ENCODE data around the gene PTPRT. TPM values are rescaled to one million over a fixed set of nuclear protein-coding genes. Genes with fewer than 3 reads are reported as not detected.

The PTPRT gene
- polyA plus RNA-seq, 1 of the 3 experiments (the other 2 are of a cell fraction): not detected

- Histone ChIP-seq H2AFZ (ENCODE audit: low read depth) (no peak overlapping the region), H3K4me3 (ENCODE audit: low read depth in 2 of 2, low read length in 1 of 2) (no peak overlapping the region), H3K79me2 (ENCODE audit: insufficient read depth) (no peaks in the 10 kb centered on the region), H3F3A (replicated peaks; ENCODE audit: insufficient read depth) (no peaks in the 10 kb centered on the region), H3K9ac (no peak overlapping the region), H4K20me1 (ENCODE audit: insufficient read depth) (no peaks in the 10 kb centered on the region), H3K36me3 (replicated peaks in 1 of 2; ENCODE audit: control insufficient read depth in 1 of 2, insufficient read depth in 2 of 2, low read length in 1 of 2) (no peaks in the 10 kb centered on the region), H3K27me3 (ENCODE audit: insufficient read depth) (no peaks in the 10 kb centered on the region), H3K4me2 (no peak overlapping the region), H3K9me3 (no peaks in the 10 kb centered on the region), H3K9me2 (no peaks in the 10 kb centered on the region), H3K4me1 (ENCODE audit: control insufficient read depth in 1 of 2, insufficient read depth in 2 of 2, low read depth in 1 of 2, low read length in 1 of 2) (no peaks in the 10 kb centered on the region), H3K27ac (ENCODE audit: low read depth in 2 of 2, low read length in 1 of 2) (no peak overlapping the region)
- no peak for DNase-seq
- no peak for TF ChIP-seq RXRA (IDR thresholded peaks at IDR 0.05; ENCODE audit: borderline replicate concordance, low read depth)
- TF ChIP-seq GABPA (IDR thresholded peaks at IDR 0.05; ENCODE audit: low read depth): no peak
- no peak for TF ChIP-seq MAX (IDR thresholded peaks at IDR 0.05; ENCODE audit: low read depth)
- TF ChIP-seq REST (IDR thresholded peaks at IDR 0.05; ENCODE audit: low read depth, low read length): no peak
- TF ChIP-seq FOXM1 (IDR thresholded peaks at IDR 0.05; ENCODE audit: low read depth): no peak
- no peak for TF ChIP-seq CTCF (IDR thresholded peaks at IDR 0.05)
- TF ChIP-seq ELF1 (IDR thresholded peaks at IDR 0.05): no peak
- no peak for TF ChIP-seq EP300 (IDR thresholded peaks at IDR 0.05; ENCODE audit: borderline replicate concordance in 1 of 2, low read depth in 1 of 2, low read length in 1 of 2)
- no peak for TF ChIP-seq FOXJ3 (CRISPR knock-in tag; IDR thresholded peaks at IDR 0.05)
- no peak for TF ChIP-seq NRF1 (IDR thresholded peaks at IDR 0.05; ENCODE audit: low read depth, low read length)
- TF ChIP-seq YY1 (IDR thresholded peaks at IDR 0.05; ENCODE audit: low read depth): no peak
- no peak for TF ChIP-seq MEF2A (IDR thresholded peaks at IDR 0.05; ENCODE audit: borderline replicate concordance, low read depth)
- no peak for TF ChIP-seq GATA2 (CRISPR knock-in tag; IDR thresholded peaks at IDR 0.05)
- TF ChIP-seq POLR2AphosphoS5 (IDR thresholded peaks at IDR 0.05; ENCODE audit: low read depth, low read length): no peak
- no peak for TF ChIP-seq JUND (IDR thresholded peaks at IDR 0.05)
- TF ChIP-seq FOSL2 (IDR thresholded peaks at IDR 0.05; ENCODE audit: borderline replicate concordance, low read depth): no peak
- TF ChIP-seq TCF12 (IDR thresholded peaks at IDR 0.05): no peak
- TF ChIP-seq, protein P1, sequence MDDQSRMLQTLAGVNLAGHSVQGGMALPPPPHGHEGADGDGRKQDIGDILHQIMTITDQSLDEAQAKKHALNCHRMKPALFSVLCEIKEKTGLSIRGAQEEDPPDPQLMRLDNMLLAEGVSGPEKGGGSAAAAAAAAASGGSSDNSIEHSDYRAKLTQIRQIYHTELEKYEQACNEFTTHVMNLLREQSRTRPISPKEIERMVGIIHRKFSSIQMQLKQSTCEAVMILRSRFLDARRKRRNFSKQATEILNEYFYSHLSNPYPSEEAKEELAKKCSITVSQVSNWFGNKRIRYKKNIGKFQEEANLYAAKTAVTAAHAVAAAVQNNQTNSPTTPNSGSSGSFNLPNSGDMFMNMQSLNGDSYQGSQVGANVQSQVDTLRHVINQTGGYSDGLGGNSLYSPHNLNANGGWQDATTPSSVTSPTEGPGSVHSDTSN (IDR thresholded peaks at IDR 0.05): no peak
- ChIA-PET POLR2A (no interaction called here), CTCF (no interaction called here)
- WGBS (ENCODE audit: low lambda C conversion rate): 32% methylated on average over 2 of the region's 2 CpGs
Observed at GRCh38 chr20:43176726-43177125, 13.0 kb downstream of the PTPRT start.

All from SK-N-SH (cell line).